Loucy (cell line): ENCODE data around the gene CD52.

ENCODE experiments used
- H2AFZ ChIP-seq: fragments of 200-600 bp; sonication (generic); 2 replicates; pipeline ENCODE4 v1.6.0; 2016; ENCODE audit warnings: antibody characterized with exemption, mild to moderate bottlenecking, low read length, moderate library complexity
- H3F3A ChIP-seq: fragments of 200-600 bp; 2 replicates; pipeline ENCODE4 v1.6.0; 2016; ENCODE audit warnings: antibody characterized with exemption, low read depth, mild to moderate bottlenecking
- H3K27me3 ChIP-seq: fragments of 200-600 bp; sonication (generic); 2 replicates; pipeline ENCODE4 v1.6.1; 2014; ENCODE audit warnings: low read length, mild to moderate bottlenecking; ENCODE audit not compliant: insufficient read depth, poor library complexity, severe bottlenecking
- H3K36me3 ChIP-seq: fragments of 200-600 bp; sonication (generic); 2 replicates; pipeline ENCODE4 v1.6.1; 2016; ENCODE audit warnings: low read length; ENCODE audit not compliant: insufficient read depth
- H3K4me1 ChIP-seq: fragments of 200-600 bp; sonication (generic); 2 replicates; pipeline ENCODE4 v1.5.1; 2014; ENCODE audit warnings: low read length, mild to moderate bottlenecking; ENCODE audit not compliant: insufficient read depth, poor library complexity, severe bottlenecking
- H3K4me2 ChIP-seq: fragments of 200-600 bp; sonication (generic); 2 replicates; pipeline ENCODE4 v1.6.0; 2014; ENCODE audit warnings: antibody characterized with exemption, low read length, low read depth, mild to moderate bottlenecking; ENCODE audit not compliant: poor library complexity, severe bottlenecking
- H3K4me3 ChIP-seq: fragments of 200-600 bp; sonication (generic); 2 replicates; pipeline ENCODE4 v1.5.1; 2014; ENCODE audit warnings: low read length, mild to moderate bottlenecking, mixed read lengths; ENCODE audit not compliant: poor library complexity, severe bottlenecking
- H3K79me2 ChIP-seq: fragments of 200-600 bp; sonication (generic); 2 replicates; pipeline ENCODE4 v1.6.1; 2014; ENCODE audit warnings: low read length; ENCODE audit not compliant: insufficient read depth
- H3K9ac ChIP-seq: fragments of 200-600 bp; sonication (generic); 2 replicates; pipeline ENCODE4 v1.6.0; 2014; ENCODE audit warnings: mild to moderate bottlenecking, low read depth, low read length, moderate library complexity; ENCODE audit not compliant: poor library complexity, severe bottlenecking
- H3K9me2 ChIP-seq: fragments of 200-600 bp; sonication (generic); replicated peaks from 2 replicates; pipeline ENCODE4 v1.6.1; 2016; ENCODE audit warnings: low read depth, low read length, mixed read lengths
- H3K9me3 ChIP-seq: fragments of 200-600 bp; sonication (generic); 2 replicates; pipeline ENCODE4 v1.6.1; 2014; ENCODE audit warnings: mild to moderate bottlenecking, antibody characterized with exemption, low read length, low read depth; ENCODE audit not compliant: insufficient read depth
- H4K20me1 ChIP-seq: fragments of 200-600 bp; sonication (generic); 2 replicates; pipeline ENCODE4 v1.6.0; 2014; ENCODE audit warnings: antibody characterized with exemption, low read length, mild to moderate bottlenecking; ENCODE audit not compliant: insufficient read depth, poor library complexity, severe bottlenecking
- EZH2phosphoT487 ChIP-seq: fragments of 200-600 bp; IDR thresholded peaks from 2 replicates; pipeline ENCODE4 v1.6.1; 2018; ENCODE audit warnings: antibody characterized with exemption, mild to moderate bottlenecking, moderate library complexity, borderline replicate concordance
- TF ChIP-seq, protein P1 (sequence below): fragments of 200-600 bp; sonication (generic); conservative IDR thresholded peaks from 2 replicates; pipeline ENCODE4 v1.5.1; 2014; ENCODE audit warnings: mild to moderate bottlenecking, antibody characterized with exemption, low read length

CD52 gene

DNA sequence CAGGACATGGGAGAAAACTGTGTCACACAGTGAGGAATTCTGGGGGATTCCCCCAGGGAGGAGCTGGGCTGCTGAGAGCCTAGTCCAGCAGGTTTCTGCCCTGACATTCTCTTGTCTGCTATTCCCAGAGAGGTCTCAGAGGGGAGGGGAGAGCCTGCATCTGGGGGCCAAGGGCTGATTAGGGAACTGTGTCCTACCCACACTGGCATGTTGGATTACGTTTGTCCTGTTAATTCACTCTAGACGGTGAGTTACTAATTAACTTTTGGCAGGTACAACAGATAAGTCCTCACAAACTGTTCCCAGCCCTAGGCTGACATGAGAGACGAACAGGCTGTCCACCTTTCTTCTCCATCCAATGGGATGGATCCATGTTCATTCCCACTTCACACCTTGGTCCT lies 40.5 kb upstream of the CD52 start:
- peaks cover 9% of the 10 kb centered on the region for H4K20me1 ChIP-seq
- H3K4me2 ChIP-seq = no peak overlapping the region
- no peaks in the 10 kb centered on the region for H3K9me2 ChIP-seq
- H2AFZ ChIP-seq = no peak overlapping the region
- no peak overlapping the region for H3K4me3 ChIP-seq
- peaks cover 53% of the 10 kb centered on the region for H3K36me3 ChIP-seq
- H3K9me3 ChIP-seq = no peaks in the 10 kb centered on the region
- TF ChIP-seq EZH2phosphoT487 = no peak
- TF ChIP-seq, protein P1, sequence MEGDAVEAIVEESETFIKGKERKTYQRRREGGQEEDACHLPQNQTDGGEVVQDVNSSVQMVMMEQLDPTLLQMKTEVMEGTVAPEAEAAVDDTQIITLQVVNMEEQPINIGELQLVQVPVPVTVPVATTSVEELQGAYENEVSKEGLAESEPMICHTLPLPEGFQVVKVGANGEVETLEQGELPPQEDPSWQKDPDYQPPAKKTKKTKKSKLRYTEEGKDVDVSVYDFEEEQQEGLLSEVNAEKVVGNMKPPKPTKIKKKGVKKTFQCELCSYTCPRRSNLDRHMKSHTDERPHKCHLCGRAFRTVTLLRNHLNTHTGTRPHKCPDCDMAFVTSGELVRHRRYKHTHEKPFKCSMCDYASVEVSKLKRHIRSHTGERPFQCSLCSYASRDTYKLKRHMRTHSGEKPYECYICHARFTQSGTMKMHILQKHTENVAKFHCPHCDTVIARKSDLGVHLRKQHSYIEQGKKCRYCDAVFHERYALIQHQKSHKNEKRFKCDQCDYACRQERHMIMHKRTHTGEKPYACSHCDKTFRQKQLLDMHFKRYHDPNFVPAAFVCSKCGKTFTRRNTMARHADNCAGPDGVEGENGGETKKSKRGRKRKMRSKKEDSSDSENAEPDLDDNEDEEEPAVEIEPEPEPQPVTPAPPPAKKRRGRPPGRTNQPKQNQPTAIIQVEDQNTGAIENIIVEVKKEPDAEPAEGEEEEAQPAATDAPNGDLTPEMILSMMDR = no peak
- peaks cover 53% of the 10 kb centered on the region for H3K4me1 ChIP-seq
- no peaks in the 10 kb centered on the region for H3K27me3 ChIP-seq
- peaks cover 45% of the 10 kb centered on the region for H3K79me2 ChIP-seq
- H3F3A ChIP-seq = no peaks in the 10 kb centered on the region
- peak overlapping the region; percentile 73 for H3K9ac ChIP-seq

DNA sequence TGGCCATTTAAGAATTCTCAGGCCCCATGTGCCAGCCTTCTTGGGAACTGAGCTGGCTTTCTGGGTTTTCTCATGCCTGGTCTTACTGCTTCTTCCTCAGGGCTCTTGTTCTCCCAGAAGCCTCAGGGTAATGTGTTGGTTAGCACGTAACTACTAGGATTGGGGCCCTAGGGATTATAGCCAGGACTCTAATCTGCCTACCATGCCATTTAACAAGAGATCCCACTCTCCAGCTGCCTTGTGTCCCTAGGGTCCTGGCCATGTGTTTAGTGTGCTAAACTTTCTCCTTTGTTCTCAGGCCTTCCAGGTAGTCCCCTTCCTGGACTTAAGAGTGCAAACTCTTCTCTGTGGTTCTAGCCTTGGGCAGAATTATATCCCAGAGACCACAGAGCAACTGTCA lies 40.0 kb upstream of the CD52 start:
- peaks cover 54% of the 10 kb centered on the region for H3K4me1 ChIP-seq
- H3K9me2 ChIP-seq = no peaks in the 10 kb centered on the region
- H3K36me3 ChIP-seq = peaks cover 51% of the 10 kb centered on the region
- H3K4me3 ChIP-seq = no peak overlapping the region
- no peaks in the 10 kb centered on the region for H3K9me3 ChIP-seq
- H3F3A ChIP-seq = no peaks in the 10 kb centered on the region
- H3K79me2 ChIP-seq = peaks cover 50% of the 10 kb centered on the region
- H3K27me3 ChIP-seq = no peaks in the 10 kb centered on the region
- H2AFZ ChIP-seq = no peak overlapping the region
- TF ChIP-seq, protein P1 = no peak
- no peak for TF ChIP-seq EZH2phosphoT487
- peaks cover 9% of the 10 kb centered on the region for H4K20me1 ChIP-seq
- peak overlapping the region; percentile 73 for H3K9ac ChIP-seq
- H3K4me2 ChIP-seq = no peak overlapping the region

DNA sequence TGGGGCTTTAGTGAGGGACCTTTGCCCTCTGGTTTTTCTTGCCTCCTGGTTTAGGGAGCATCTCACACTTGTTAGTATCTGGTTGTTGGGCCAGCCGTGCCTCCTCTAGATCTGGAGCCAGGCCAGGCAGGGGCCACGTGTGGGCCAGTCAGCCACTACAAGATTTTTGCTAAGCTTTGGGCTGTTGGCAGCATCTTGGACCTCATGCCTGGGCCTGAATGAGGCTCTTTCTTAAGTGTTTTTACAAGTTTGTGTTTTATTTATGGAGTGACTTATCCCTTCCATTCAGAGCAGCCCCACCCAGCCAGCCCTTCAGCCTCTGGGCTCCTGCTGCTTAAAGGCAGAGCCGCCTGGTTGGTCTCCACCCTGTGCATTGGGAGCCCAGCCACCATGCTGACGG lies 39.5 kb upstream of the CD52 start:
- Histone ChIP-seq H3K4me2 (peak overlapping the region; percentile 88), H3K4me3 (no peak overlapping the region), H3K4me1 (peaks cover 59% of the 10 kb centered on the region), H4K20me1 (peaks cover 9% of the 10 kb centered on the region), H3F3A (no peaks in the 10 kb centered on the region), H3K27me3 (no peaks in the 10 kb centered on the region), H3K9ac (peak overlapping the region; percentile 73), H3K9me3 (no peaks in the 10 kb centered on the region), H2AFZ (no peak overlapping the region), H3K36me3 (peaks cover 45% of the 10 kb centered on the region), H3K9me2 (no peaks in the 10 kb centered on the region), H3K79me2 (peaks cover 56% of the 10 kb centered on the region)
- TF ChIP-seq, protein P1 = no peak
- TF ChIP-seq EZH2phosphoT487 = no peak
